ENCODE results near the gene POC5.

Gene POC5

DNA sequence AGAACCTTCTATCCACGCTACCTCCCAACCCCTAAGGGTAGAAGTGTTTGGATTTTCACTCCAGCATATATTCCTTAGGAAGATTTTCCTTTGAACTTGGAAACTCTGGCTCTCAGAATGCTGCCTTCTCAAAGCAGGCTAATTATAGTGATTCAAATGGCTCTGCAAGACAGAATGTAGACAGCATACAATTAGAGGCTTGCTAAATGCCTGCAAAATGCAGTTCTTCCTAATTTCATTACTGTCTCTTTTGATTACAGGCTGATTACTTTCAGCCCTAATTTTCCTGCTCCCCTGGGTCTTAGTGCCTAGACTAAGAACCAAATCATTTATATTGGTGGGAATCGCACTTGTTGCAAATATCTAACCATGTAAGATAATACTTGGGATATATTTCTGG, 55.2 kb downstream of the POC5 start:
- in situ Hi-C loops (cut with MboI; ENCODE audit: low sequenced_read_pairs): no loop called here

DNA sequence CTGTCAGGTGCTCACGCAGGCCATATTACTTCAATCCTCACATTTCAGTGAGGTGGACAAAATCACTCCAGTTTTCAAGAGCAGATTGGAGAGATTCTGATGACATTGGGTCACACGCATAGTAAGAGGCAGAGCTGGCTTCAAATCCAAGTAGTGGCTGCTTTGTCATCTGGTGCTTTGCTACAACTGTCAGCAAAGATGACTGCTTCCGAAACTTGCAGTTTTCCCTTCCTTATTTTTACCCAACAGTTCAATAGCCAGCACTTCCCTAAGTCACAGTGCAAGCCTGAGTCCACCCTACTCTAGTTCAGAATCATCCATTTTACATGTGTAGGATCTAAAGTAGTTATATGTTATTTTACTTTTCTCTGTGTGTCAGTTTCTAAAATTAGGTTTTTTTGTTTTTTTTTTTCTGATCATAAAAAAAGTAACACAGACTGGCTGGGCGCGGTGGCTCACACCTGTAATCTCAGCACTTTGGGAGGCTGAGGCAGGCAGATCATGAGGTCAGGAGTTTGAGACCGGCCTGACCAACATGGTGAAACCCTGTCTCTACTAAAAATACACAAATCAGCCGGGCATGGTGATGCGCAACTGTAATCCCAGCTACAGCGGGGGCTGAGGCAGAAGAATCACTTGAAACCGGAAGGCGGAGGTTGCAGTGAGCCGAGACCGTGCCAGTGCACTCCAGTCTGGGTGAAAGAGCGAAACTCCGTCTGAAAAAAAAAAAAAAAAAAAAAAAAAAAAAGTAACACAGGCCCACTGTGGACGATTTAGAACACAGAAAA, 56.4 kb downstream of the POC5 start:
- in situ Hi-C loops (cut with MboI; ENCODE audit: low sequenced_read_pairs): no loop called here

DNA sequence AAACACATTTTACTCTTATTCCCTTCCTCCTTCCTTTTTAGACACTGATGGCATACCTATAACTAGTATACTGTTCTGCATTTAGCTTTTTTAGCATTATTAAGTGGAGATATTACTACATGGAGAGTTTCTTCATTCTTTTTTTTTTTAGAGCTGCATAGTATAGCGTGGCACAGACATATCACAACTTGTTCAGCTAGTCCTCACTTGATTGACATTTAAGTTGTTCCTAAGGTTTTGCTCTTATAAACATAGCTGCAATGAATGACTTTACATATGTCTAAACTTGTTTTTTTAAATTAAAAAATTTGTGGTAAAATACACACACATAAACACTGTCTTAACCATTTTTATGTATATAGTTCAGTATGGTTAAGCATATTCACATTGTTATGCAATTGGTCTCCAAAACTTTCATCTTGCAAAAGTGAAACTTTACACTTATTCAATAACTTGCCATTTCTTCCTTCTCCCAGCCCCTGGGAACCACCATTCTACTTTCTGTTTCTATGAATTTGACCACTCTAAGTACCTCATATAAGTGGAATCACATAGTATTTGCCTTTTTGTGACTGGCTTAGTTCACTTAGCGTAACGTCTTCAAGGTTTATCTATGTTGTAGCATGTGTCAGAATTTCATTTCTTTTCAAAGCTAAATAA, 57.3 kb downstream of the POC5 start:
- in situ Hi-C loops (cut with MboI; ENCODE audit: low sequenced_read_pairs): no loop called here

DNA sequence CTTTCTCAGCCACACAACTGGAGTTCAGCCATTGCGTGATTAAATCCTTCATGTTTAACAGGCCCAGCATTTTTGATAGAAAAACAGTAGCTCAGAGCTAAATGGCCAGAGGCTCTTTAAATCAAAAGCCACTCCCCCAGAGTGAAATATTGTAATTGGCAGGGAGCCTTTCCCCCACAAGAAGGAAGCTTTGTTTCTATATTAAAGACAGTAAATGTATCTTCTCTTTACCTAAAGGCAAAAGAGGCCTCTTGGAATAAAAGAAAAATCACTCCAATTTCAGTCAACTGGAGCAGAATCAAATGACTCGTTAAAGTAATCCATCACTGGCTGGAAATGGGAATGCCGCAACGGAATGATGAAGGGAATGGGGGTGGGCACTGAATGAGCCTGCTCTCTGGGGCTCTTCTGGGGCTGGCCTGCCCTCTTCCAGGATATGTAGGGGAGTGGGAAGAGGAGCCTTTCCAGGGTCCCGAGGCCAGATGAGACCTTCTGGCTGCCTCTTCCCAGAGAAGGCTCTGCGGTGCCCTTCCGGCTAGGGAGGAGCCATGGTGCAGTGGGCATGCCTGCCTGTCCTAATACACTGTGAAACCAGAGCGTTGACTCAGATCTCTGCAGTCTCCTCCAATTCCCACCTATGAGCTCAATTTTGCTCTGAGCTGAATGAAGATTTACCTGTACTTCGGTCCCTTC, 60.8 kb downstream of the POC5 start:
- in situ Hi-C loops (cut with MboI; ENCODE audit: low sequenced_read_pairs): no loop called here

DNA sequence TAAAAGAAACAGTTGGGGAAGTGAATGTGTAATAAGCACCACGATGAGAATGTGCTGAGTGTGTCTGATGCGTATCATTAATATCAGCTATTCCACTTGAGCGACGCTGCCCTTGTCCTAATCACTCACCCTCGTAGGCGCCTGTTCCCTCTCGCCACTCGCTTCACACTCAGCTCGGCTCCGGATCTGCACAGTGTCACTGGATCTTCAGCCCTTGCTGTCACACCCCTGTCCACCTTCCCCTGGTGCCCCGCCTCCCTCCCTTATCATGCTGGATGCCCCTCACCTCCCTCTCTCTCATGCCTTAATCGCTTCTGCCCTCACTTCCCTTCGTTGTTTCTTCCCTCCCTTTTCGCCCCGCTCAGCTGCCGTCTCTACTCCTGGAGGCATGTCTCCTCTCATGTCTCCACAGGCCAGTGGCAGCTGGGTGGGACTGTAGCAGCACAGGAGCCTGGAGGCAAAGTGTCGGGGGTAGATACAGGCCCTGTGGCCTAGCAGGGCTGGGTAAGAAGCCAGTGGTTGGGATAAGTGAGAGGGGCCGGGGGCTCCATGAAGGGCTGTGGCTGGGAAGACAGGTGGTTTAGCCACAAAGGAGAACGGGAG, 62.4 kb downstream of the POC5 start:
- in situ Hi-C loops (cut with MboI; ENCODE audit: low sequenced_read_pairs): no loop called here

DNA sequence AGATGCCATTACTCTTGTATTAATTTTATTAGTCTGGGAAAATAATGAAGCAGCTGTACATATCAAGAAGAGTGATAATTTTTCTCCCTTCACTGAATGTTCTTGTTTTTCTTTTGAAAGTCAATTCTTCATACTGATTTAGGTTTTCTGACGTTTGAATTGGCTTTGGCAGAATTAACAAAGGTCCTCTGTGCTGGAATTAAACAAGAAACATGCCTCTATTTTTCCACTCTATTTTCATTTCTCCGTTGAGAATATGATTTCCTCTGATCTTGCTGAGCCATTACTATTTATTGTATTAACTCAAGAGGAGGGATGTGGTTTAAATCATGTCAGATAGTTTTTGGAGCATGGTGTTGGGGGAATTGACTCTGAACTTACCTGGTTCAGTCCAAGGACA, 63.7 kb downstream of the POC5 start:
- in situ Hi-C loops (cut with MboI; ENCODE audit: low sequenced_read_pairs): no loop called here

DNA sequence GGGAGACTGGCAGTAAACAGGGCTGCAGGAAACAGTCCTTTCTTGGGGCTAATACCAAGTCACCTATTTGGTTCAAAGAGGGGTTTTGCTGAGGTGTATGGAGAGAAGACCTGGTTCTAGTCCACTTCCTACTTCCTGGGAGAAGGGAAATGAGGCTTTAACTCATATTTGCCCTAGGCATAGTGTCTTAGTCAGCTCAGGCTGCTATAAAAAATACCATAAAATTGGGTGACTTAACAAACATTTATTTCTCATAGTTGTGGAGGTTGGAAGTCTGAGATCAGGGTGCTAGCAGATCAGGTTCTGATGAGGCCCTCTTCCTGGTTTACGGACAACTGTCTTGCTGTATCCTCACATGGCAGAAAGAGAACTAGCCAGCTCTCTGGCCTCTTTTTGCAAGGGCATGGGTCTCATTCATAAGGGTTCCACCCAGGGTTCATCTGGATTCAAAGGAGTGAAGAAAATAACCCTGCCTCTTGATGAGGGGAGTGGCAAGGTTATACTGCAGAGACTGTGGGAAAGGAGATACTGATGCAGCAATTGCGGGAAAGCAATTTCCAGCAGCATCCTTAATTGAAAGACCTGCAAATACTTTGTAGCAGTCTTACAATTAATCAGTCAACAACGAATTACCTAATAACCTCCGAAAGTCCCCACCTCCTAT, 65.5 kb downstream of the POC5 start:
- in situ Hi-C loops (cut with MboI; ENCODE audit: low sequenced_read_pairs): no loop called here

DNA sequence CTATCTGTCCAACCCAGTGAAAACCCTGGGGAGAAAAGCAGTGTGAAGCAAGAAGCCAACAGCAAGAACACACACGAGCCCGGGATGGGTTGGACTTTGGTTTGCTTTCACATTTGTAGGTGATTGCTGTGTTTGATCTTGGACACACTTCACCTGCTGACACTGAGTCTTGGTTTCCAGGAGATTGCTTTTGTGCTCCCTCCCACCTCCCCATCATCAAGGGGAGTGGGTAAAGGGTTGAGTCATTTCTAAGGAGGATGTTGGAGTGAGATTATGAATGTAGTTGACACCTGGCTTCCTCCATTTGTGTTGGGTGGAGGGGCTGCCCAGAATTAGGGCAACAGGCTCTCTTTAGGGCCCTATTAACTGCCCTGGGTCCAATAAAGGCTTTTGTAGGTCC, 68.5 kb downstream of the POC5 start:
- in situ Hi-C loops (cut with MboI; ENCODE audit: low sequenced_read_pairs): no loop called here

DNA sequence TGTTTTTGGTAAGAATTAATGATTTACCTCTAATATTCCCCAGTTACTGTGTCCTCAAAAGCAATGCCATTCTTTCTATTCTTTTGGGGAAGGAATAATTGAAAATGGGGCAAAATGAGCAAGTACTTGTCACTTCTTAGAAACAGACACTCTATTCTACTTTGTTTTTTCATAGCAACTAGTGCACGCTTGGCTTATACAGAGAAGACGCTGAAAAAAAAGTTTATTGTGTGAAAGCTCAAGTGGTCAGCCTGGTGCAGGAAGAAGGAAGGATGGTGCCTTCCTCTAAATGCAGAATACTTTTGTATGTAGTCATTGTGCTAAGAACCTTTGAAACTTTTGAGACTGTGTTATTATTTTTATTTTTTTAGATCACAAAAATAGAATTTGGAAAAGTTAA, 76.4 kb downstream of the POC5 start:
- in situ Hi-C loops (cut with MboI; ENCODE audit: low sequenced_read_pairs): no loop called here

DNA sequence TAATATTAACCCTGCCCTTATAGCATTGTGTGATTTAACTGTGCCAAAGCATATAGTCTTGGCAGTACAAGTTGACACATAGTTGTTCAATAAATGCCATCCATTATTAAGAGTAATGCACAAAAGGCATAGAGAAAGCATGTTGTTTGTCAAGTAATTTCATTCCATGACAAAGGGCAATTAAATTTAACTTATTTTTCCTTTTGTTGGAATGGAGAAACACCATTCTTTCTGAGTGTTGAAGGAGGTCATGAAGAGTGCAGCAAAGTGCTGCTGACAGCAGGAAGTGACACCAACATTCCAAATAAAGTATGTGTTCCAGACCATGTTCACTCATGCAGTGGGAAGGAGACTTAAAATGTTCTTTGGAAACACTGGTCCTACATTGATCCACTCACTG, 76.8 kb downstream of the POC5 start:
- in situ Hi-C loops (cut with MboI; ENCODE audit: low sequenced_read_pairs): no loop called here

DNA sequence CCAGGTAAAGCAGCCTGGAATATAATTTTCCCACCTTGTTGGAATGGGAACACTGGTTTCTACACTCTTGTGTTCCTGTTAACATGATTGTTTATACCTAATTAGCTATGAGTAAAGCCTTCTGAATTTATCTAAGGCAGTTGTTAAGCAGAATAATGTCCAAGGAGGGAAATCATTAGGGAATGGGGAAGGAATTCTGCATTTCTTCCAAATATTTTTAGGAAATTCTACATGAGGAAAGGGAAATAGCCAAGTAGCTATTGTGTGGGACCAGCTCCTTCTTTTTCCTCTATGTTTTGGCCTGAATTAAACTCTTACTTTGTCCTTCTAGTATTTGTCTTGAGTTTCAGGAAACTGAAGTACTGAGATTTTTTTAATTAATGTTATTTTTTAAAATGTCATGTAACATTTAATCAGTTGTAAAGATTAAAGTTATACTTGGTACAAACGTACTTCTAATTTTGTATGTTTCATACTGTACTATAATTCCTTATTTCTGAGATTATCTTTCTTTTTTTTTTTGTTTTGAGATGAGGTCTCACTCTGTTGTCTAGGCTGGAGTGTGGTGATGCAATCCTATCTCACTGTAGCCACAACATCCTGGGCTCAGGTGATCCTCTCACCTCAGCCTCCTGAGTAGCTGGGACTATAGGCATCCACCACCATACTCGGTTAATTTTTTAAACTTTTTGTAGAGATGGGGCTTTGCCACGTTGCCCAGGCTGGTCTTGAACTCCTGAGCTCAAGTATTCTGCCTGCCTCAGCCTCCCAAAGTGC, 77.5 kb downstream of the POC5 start:
- in situ Hi-C loops (cut with MboI; ENCODE audit: low sequenced_read_pairs): no loop called here

DNA sequence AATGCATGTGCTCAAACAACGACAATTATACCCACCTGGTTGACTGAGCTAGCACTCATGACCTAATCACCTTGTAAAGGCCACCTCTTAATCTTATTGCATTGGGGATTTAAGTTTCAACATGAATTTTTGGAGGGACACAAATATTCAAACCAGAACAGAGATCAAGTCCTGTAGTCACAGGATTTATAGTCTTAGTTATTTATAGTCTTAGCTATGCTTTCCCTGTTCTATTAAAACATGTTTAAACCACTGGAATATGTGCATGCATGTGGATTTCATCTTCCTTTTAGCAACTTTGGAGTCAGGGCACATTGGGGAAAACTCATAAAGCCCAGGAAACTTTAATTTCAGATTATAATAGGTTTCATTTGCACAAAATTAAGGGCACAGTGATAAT, 79.3 kb downstream of the POC5 start:
- in situ Hi-C loops (cut with MboI; ENCODE audit: low sequenced_read_pairs): no loop called here

DNA sequence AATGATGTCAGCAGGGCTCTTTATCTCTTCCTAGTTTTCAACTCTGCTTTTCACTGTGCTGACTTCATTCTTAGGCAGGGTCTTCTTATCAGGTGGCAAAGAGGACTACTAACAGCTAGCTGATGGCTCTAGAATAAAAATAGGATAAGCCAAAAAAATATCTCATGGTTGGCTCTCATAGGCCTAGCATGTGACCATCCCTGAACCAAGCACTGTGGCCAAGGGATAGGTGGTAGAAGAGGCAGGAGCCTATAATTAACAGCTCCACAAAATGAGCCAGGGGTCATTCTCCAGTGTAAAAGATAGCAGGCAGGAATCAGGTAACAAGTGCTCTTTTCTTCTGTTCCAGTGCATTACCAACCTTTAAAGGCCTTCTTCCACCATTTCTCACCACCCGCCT, 84.9 kb downstream of the POC5 start:
- in situ Hi-C loops (cut with MboI; ENCODE audit: low sequenced_read_pairs): no loop called here

DNA sequence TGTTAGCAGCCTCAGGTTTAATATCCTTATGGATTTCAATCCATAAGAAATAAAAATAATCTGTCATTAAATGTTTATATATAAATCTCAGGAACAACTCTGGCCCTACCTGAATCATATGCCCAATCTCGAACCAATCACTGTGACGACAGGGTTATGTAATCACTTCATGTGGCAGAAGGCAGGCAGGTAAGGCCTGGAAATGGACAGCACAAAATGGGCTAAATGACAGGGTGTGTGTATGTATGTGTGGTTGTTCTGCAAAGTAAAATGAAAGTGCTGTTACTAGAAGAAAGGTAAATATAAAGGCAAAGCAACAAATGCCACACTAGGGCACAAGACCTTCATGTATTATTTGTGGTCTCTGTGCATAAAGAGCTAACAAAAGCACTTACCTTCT, 86.4 kb downstream of the POC5 start:
- in situ Hi-C loops (cut with MboI; ENCODE audit: low sequenced_read_pairs): no loop called here

DNA sequence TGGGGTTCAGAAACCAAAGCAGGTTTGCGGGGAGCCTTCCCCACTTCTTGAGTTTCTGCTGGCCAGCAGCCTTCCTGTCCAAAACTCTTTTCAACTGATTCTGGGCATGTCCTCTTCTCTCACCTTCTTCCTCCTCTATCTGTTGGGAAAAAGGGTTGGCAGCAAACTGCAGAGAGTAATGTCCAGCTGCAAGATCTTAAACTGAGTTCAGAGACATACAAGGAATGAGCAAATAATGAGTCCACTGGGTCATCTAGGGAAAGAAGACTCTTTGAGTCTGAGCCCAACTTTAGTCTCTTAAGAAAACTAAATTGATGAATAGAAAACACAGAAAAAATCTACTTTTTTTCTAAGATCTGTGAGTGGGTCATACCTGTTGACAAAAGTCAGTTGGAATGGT, 89.4 kb downstream of the POC5 start:
- in situ Hi-C loops (cut with MboI; ENCODE audit: low sequenced_read_pairs): no loop called here

DNA sequence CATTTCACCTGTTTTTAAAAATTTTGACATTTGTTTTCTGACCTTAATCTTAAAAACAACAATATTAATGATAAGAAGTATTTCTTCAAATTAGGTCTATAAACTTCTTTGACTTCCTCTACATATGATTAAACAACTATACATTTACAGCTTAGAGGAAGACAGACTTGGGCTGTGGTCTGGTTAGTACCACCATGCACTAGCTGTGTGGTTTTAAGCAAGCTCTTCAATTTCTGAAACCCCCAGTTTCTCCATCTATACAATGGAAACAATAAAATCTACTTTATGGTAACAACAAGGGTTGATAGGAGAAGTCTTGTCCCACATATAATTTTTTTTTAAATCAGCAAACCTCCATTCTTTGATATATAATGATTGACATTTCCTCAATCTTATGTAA, 90.3 kb downstream of the POC5 start:
- in situ Hi-C loops (cut with MboI; ENCODE audit: low sequenced_read_pairs): no loop called here

Data from HL-60/S4 treated with phorbol 12-myristate 13-acetate at 8.2 ng/mL for 4 days and 3 days (cell line).